Rectal smooth muscle tissue (tissue), 1 donor: ENCODE measurements around the gene CALY.

Experiments used
- H3K27ac ChIP-seq: one replicate; pipeline ENCODE4 v1.7.0; 2013; ENCODE audit warnings: low read depth, low read length, inconsistent platforms
- H3K27me3 ChIP-seq: one replicate; pipeline ENCODE4 v1.7.0; 2013; ENCODE audit warnings: low read length; ENCODE audit not compliant: control insufficient read depth, insufficient read depth
- H3K36me3 ChIP-seq: one replicate; pipeline ENCODE4 v1.7.0; 2013; ENCODE audit warnings: low read length; ENCODE audit not compliant: control insufficient read depth, insufficient read depth
- H3K4me1 ChIP-seq: one replicate; pipeline ENCODE4 v1.7.0; 2013; ENCODE audit warnings: low read length; ENCODE audit not compliant: control insufficient read depth, insufficient read depth
- H3K4me3 ChIP-seq: one replicate; pipeline ENCODE4 v1.7.0; 2013; ENCODE audit warnings: low read length
- H3K9ac ChIP-seq: one replicate; pipeline ENCODE4 v1.7.0; 2013; ENCODE audit warnings: low read length

Gene CALY

GRCh38 chr10:133279326-133280226, 57.1 kb downstream of the CALY start:
- Histone ChIP-seq H3K27me3 (peaks cover 9% of the 10 kb centered on the region), H3K9ac (no peak overlapping the region), H3K36me3 (peaks cover 15% of the 10 kb centered on the region), H3K4me1 (no peaks in the 10 kb centered on the region), H3K27ac (no peak overlapping the region), H3K4me3 (no peak overlapping the region)

- Histone ChIP-seq H3K9ac (no peak overlapping the region), H3K4me3 (no peak overlapping the region), H3K27ac (no peak overlapping the region), H3K4me1 (no peaks in the 10 kb centered on the region), H3K36me3 (peaks cover 8% of the 10 kb centered on the region), H3K27me3 (peaks cover 11% of the 10 kb centered on the region)
Measured at GRCh38 chr10:133278577-133279265, 58.0 kb downstream of the CALY start.

GRCh38 chr10:133277993-133278576, 58.6 kb downstream of the CALY start:
- peaks cover 5% of the 10 kb centered on the region for H3K36me3 ChIP-seq
- no peaks in the 10 kb centered on the region for H3K4me1 ChIP-seq
- no peak overlapping the region for H3K4me3 ChIP-seq
- no peak overlapping the region for H3K27ac ChIP-seq
- no peak overlapping the region for H3K9ac ChIP-seq
- H3K27me3 ChIP-seq = peaks cover 11% of the 10 kb centered on the region

GRCh38 chr10:133277277-133277992, 59.3 kb downstream of the CALY start:
- H3K27ac ChIP-seq = no peak overlapping the region
- H3K4me3 ChIP-seq = no peak overlapping the region
- H3K4me1 ChIP-seq = no peaks in the 10 kb centered on the region

GRCh38 chr10:133276435-133277201, 60.1 kb downstream of the CALY start, which contains the start of gene ADAM8:
Gene ADAM8 (minus strand): TSS chr10:133276868. CDS start chr10:133276817, 51 bp downstream.
- Histone ChIP-seq H3K4me3 (peak within 1 kb of the TSS; percentile 59), H3K27ac (no peak within 1 kb of the TSS), H3K36me3 (peaks cover 5% of the 10 kb centered on the region), H3K27me3 (peaks cover 11% of the 10 kb centered on the region), H3K4me1 (no peaks in the 10 kb centered on the region), H3K9ac (peak within 1 kb of the TSS; percentile 56)

More at GRCh38 chr10:133277277-133277992, 59.3 kb downstream of the CALY start:
- peaks cover 5% of the 10 kb centered on the region for H3K36me3 ChIP-seq
- peaks cover 11% of the 10 kb centered on the region for H3K27me3 ChIP-seq
- no peak overlapping the region for H3K9ac ChIP-seq

GRCh38 chr10:133276100-133276434, 60.6 kb downstream of the CALY start:
- peaks cover 5% of the 10 kb centered on the region for H3K36me3 ChIP-seq
- H3K4me3 ChIP-seq = peak overlapping the region; percentile 59
- peaks cover 11% of the 10 kb centered on the region for H3K27me3 ChIP-seq
- H3K9ac ChIP-seq = peak overlapping the region; percentile 56
- no peak overlapping the region for H3K27ac ChIP-seq
- H3K4me1 ChIP-seq = no peaks in the 10 kb centered on the region

- H3K36me3 ChIP-seq = peaks cover 5% of the 10 kb centered on the region
- peak overlapping the region; percentile 59 for H3K4me3 ChIP-seq
- H3K27me3 ChIP-seq = peaks cover 11% of the 10 kb centered on the region
- H3K27ac ChIP-seq = no peak overlapping the region
- peak overlapping the region; percentile 56 for H3K9ac ChIP-seq
- H3K4me1 ChIP-seq = no peaks in the 10 kb centered on the region
Measured at GRCh38 chr10:133275684-133276092, 61.0 kb downstream of the CALY start.

- H3K4me3 ChIP-seq = peak overlapping the region; percentile 59
- H3K9ac ChIP-seq = no peak overlapping the region
- peaks cover 11% of the 10 kb centered on the region for H3K27me3 ChIP-seq
- H3K4me1 ChIP-seq = no peaks in the 10 kb centered on the region
- peaks cover under 1% of the 10 kb centered on the region for H3K36me3 ChIP-seq
- H3K27ac ChIP-seq = no peak overlapping the region
Measured at GRCh38 chr10:133274751-133275683, 61.7 kb downstream of the CALY start.
